ENCODE data around the gene ITGB4. TPM values are rescaled to one million over a fixed set of nuclear protein-coding genes. Genes with fewer than 3 reads are reported as not detected.

Gene ITGB4
- total RNA-seq, 4 donors from 2014 or later: 371 to 689 (median 435) TPM

DNA sequence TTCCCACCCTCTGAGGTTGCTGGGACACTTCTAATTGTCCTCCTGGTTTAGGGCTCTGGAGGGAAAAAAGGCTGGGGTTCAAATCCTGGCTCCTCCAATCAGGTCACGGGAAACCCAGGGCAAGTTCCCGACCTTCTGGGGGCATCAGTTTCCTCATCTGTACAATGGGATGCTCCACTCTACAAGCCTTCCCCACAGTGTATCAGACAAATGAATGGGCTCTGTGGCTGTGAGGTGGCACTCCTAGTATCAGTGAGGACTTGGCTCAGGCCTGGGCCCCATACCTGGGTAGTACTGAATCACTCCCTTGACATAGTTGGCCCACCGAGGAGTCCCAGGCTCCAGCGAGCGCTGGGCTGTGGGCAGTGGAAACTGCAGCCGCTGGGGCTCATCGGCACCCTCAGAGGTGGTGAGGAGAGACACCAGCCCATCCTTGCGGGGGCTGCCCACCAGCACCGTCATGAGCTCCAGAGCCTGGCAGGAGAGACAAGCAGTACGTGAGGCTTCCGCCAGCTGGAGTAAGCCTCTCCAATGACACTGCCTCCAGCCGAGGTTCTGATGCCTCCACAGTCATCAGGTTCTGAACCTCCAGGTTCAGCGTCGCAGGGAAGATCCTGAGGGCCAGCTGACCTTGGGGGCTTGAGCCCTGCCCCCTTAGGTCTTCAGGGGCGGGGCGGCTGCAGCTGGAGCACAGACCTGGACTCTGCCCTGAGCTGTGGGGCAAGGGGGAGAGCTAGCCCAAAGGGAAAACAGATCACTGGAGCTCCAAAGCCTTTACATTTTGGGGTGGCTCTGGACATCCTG, 42.6 kb downstream of the ITGB4 start:
- DNase-seq (ENCODE audit: low spot score in 2 of 2): no peak
- no peak overlapping the region for H3K4me3 ChIP-seq (ENCODE audit: low read depth, poor library complexity, severe bottlenecking)
- TF ChIP-seq POLR2A (IDR thresholded peaks at IDR 0.05): no peak
- TF ChIP-seq, protein P1, sequence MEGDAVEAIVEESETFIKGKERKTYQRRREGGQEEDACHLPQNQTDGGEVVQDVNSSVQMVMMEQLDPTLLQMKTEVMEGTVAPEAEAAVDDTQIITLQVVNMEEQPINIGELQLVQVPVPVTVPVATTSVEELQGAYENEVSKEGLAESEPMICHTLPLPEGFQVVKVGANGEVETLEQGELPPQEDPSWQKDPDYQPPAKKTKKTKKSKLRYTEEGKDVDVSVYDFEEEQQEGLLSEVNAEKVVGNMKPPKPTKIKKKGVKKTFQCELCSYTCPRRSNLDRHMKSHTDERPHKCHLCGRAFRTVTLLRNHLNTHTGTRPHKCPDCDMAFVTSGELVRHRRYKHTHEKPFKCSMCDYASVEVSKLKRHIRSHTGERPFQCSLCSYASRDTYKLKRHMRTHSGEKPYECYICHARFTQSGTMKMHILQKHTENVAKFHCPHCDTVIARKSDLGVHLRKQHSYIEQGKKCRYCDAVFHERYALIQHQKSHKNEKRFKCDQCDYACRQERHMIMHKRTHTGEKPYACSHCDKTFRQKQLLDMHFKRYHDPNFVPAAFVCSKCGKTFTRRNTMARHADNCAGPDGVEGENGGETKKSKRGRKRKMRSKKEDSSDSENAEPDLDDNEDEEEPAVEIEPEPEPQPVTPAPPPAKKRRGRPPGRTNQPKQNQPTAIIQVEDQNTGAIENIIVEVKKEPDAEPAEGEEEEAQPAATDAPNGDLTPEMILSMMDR (IDR thresholded peaks at IDR 0.05): no peak
- 59 to 70% methylated on average over 11 to 13 of the region's 16 CpGs for WGBS, 2 donors
- intact Hi-C loops (cut with DNase I; ENCODE audit: low total_unique reads): no loop called here

DNA sequence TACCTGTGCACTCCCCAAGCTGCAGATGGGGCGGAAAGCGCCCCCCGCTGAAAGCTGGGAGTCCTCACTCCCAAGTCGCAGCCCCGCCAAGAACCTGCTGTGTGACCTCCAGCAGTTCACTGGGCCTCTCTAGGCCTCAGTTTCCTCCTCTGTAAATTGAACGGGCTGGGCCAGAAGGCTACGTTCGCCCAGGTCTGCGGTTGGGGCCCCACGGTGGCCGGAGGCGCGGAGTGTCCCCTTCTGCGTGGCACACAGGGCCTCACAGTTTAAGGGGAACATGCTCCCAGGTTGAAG, 43.1 kb downstream of the ITGB4 start:
- WGBS, 2 donors: 11 to 20% methylated on average over 13 to 14 of the region's 14 CpGs
- no peak for TF ChIP-seq POLR2A (IDR thresholded peaks at IDR 0.05)
- DNase-seq (ENCODE audit: low spot score in 2 of 2): no peak
- H3K4me3 ChIP-seq (ENCODE audit: low read depth, poor library complexity, severe bottlenecking): peak overlapping the region; percentile 53
- intact Hi-C loops (cut with DNase I; ENCODE audit: low total_unique reads): no loop called here

DNA sequence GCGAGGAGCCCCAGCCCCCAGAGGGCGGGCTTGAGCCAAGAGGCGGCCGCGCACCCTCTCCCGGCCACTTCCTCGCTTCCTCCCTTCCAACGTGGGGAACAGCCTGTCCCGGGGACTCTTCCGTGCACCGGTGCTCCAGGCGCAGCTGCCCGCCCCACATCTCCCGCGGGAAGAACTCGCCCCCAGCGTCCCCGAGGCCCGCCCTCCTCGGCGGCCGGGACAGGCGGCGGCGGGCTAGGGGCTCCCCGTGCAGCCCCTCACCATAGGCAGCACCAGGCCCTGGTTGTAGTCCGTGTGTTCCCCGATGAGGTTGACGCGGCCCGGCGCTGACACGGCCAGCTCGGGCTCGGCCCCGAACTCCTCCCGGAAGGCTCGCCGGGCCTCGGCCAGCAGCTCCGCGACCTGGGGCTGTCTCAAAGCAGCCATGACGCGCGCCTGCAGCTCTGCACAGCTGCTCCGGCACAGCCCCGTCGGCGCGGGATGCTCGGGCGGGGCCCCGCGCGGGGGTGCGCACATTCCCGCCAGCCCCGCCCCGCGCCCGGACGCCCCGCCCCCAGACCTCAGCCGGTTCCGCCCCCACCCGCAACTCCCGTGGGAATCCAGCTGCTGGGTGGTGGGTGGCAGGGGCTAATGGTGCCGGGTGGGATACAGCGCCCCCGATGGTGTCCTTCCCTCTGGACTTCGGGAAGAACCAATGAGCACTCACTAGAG, 43.6 kb downstream of the ITGB4 start, which contains the start of gene GALK1:
Gene GALK1, minus strand, starts transcription at position 482 of the 711 bp plus-strand sequence. Its CDS starts 56 bp downstream, at position 426.
- no peak for TF ChIP-seq POLR2A (IDR thresholded peaks at IDR 0.05)
- TF ChIP-seq, protein P1 (IDR thresholded peaks at IDR 0.05): no peak
- H3K4me3 ChIP-seq (ENCODE audit: low read depth, poor library complexity, severe bottlenecking): peak within 1 kb of the TSS; percentile 53
- 0 to 1% methylated on average over 18 to 33 of the region's 71 CpGs for WGBS, 2 donors
- intact Hi-C loops (cut with DNase I; ENCODE audit: low total_unique reads): no loop called here
- DNase-seq (ENCODE audit: low spot score in 2 of 2): peak in 1 of 2 donors; percentile 95

DNA sequence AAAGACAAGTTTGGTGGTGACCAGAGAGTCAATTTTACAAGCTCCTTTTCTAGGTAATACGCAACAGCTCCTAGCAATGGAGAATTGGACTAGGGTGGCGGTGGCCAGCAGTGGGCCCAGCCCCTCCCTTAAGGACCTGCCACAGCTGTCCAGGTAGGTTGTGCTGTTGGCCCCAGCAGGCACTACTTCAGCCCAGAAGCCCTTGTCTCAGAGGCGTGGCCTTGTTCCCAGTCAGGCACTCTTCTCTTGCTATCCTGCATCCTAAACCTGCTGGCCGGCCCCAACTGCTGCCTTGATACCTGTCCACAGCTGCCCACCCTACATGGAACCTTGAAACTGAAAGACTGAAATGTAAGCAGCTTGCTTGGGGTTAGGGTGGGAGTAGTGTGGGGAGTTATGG, 44.7 kb downstream of the ITGB4 start:
- DNase-seq (ENCODE audit: low spot score in 2 of 2): no peak
- intact Hi-C loops (cut with DNase I; ENCODE audit: low total_unique reads): no loop called here

DNA sequence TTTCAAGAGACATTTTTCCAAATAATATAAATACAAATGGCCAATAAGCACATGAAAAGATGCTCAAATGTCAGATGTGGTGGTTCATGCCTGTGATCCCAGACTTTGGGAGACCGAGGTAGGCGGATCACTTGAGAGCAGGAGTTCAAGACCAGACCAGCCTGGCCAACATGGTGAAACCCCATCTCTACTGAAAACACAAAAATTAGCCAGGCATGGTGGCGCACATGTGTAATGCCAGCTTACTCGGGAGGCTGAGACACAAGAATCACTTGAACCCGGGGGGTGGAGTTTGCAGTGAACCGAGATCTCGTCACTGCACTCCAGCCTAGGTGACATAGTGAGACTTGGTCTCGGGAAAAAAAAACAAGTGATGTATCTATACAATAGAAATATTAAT, 46.6 kb downstream of the ITGB4 start:
- no peak overlapping the region for H3K4me3 ChIP-seq (ENCODE audit: low read depth, poor library complexity, severe bottlenecking)
- intact Hi-C loops (cut with DNase I; ENCODE audit: low total_unique reads): no loop called here
- 88 to 90% methylated on average over 8 of the region's 8 CpGs for WGBS, 2 donors
- DNase-seq (ENCODE audit: low spot score in 2 of 2): peak in 1 of 2 donors; percentile 73
- no peak for TF ChIP-seq POLR2A (IDR thresholded peaks at IDR 0.05)
- TF ChIP-seq, protein P1 (IDR thresholded peaks at IDR 0.05): no peak

More for the DNA sequence above, 44.7 kb downstream of the ITGB4 start:
- no peak for TF ChIP-seq POLR2A (IDR thresholded peaks at IDR 0.05)
- TF ChIP-seq, protein P1 (IDR thresholded peaks at IDR 0.05): no peak
- no peak overlapping the region for H3K4me3 ChIP-seq (ENCODE audit: low read depth, poor library complexity, severe bottlenecking)
- 85 to 98% methylated on average over 4 of the region's 4 CpGs for WGBS, 2 donors

DNA sequence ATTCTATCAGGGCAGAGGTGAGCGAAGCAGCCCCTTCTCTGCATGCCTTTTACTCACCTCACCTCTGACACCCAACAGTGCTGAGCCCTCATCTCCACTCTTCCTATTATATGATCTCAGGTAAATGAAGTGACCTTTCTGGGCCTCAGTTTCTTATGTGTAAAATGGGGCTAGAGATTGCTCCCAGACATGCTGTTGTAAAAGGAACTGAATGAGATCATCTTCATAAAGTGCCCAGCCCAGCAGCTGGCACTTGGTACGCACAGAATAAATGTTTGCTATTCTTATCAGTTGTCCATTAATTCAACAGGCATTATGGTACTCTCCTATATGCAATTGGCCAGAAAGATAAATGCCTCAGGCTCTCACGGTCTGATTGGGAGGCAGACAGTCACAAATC, 48.3 kb downstream of the ITGB4 start:
- intact Hi-C loops (cut with DNase I; ENCODE audit: low total_unique reads): no loop called here
- no peak overlapping the region for H3K4me3 ChIP-seq (ENCODE audit: low read depth, poor library complexity, severe bottlenecking)
- peak in 1 of 2 donors; percentile 74 for DNase-seq (ENCODE audit: low spot score in 2 of 2)
- 90 to 94% methylated on average over 3 of the region's 3 CpGs for WGBS, 2 donors
- TF ChIP-seq POLR2A (IDR thresholded peaks at IDR 0.05): no peak
- TF ChIP-seq, protein P1 (IDR thresholded peaks at IDR 0.05): no peak
